ES-I3 (cell line): ENCODE data around the gene THTPA.
"Not testable (repeated sequence)": the region's sequence is repeated elsewhere in the genome, so short reads cannot be mapped to it uniquely, and the experiment has no call there.

Source experiments
- H3K36me3 ChIP-seq: 2 replicates; pipeline ENCODE4 v1.6.1; 2013; ENCODE audit warnings: mild to moderate bottlenecking, low read length, control low read depth, moderate library complexity; ENCODE audit not compliant: insufficient read depth
- H3K4me1 ChIP-seq: 2 replicates; pipeline ENCODE4 v1.6.1; 2013; ENCODE audit warnings: mild to moderate bottlenecking, control low read depth, low read length; ENCODE audit not compliant: insufficient read depth
- H3K9ac ChIP-seq: 2 replicates; pipeline ENCODE4 v1.6.1; 2013; ENCODE audit warnings: low read depth, mild to moderate bottlenecking, low read length, moderate library complexity
- H3K9me3 ChIP-seq: 2 replicates; pipeline ENCODE4 v1.6.1; 2013; ENCODE audit warnings: mild to moderate bottlenecking, low read length, moderate library complexity; ENCODE audit not compliant: control insufficient read depth, insufficient read depth

Gene THTPA

DNA sequence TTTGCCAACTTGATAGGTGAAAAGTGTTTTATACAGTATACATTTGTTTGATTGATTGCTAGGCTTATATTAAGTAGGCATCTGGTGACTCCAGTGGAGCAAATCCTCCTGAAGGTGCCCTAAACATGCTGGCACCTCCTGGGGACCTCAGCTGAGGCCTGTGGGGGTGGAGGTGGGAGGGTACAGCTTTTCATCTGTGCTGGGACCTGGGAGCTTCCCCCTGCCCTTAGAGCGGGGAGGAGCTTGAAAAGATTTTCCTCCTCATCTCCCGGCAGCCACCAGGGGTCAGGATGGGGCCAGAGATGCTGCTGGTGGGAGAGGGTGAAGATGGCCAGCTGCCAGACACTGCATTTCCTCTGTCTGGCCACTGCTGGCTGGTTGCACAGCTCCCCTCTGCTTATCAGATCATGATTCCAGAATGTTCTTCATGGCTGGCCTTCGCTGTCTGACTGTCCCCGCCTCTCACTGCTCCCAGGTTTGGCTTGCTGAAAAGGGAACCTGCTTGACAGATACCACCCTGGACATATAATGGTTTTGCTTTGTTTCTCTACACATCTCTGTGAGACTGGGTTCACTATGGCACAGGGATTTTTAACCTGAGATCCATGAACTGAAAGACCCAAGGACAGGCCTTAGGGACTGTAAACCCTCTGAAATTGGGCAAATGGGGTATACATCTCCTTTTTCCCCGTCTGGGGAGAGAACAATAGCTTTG, 33.0 kb downstream of the THTPA start:
- Histone ChIP-seq H3K4me1 (peaks cover 6% of the 10 kb centered on the region; the same call in 1 of the 2 replicates), H3K9me3 (no peaks in the 10 kb centered on the region), H3K36me3 (no peaks in the 10 kb centered on the region), H3K9ac (no peak overlapping the region)

DNA sequence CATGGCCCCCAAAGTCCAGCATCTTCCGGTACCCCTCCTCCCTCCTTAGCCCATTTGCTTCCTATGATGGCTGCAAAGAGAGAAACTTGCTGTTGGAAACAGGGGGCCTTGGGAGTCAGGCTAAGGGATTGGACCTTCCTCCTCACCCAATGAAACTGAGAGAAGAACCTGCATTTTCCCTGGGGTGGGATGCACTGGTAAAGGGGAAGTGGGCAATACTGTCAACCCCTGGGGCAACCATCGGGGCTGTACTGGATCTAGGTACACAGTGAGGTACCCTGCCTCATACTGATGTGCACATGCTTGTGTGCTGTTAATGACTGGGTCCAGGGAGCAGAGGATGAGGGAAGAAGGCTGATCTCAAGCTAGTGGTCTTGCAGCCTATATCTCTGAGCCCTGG, 33.5 kb downstream of the THTPA start:
- H3K9me3 ChIP-seq, result no peaks in the 10 kb centered on the region
- peaks cover 6% of the 10 kb centered on the region; the same call in 1 of the 2 replicates for H3K4me1 ChIP-seq
- H3K36me3 ChIP-seq, result no peaks in the 10 kb centered on the region
- H3K9ac ChIP-seq, result no peak overlapping the region

DNA sequence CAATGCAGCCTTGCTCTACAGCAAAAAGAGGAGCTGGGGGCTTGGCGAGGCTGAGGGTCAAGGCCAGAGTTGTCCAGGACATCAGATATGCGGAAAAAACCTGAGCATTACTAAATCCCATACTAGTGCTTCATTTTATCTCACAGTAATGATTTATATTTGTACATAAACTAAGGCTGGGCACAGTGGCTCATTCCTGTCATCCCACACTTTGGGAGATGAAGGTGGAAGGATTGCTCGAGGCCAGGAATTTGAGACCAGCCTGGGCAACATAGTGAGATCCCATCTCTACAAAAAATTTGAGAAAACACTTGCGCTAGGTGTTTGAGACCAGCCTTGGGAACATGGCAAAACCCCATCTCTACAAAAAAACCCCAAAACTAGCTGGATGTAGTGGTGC, 34.1 kb downstream of the THTPA start:
- Histone ChIP-seq H3K36me3 (no peaks in the 10 kb centered on the region), H3K9me3 (no peaks in the 10 kb centered on the region), H3K4me1 (peaks cover 6% of the 10 kb centered on the region; the same call in 1 of the 2 replicates), H3K9ac (no peak overlapping the region)

- H3K9ac ChIP-seq, H3K36me3 ChIP-seq, H3K9me3 ChIP-seq, H3K4me1 ChIP-seq: not testable (repeated sequence)
These were observed 38.1 kb downstream of the THTPA start for GRCh38 chr14:23594191-23594590.

DNA sequence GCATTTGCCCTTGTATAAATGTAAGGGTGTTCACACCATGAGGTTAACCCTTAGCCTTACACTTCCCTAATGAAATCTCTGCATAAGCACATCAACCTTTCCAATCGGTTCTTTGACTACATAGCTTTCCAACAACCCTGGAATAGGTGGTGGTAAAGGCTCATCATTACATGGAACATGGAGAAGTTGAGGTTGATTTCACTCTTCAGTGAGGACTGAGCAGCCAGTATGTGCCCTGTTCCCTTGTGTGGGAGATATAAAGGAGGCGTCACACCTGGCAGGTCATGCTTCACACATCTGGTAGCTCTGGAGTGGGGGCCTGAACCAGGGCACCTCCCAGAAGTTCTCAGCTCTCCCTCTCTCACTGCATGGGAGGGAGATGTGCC, 44.2 kb downstream of the THTPA start:
- no peaks in the 10 kb centered on the region; the same call in 1 of the 2 replicates for H3K9me3 ChIP-seq
- H3K9ac ChIP-seq, result no peak overlapping the region
- no peaks in the 10 kb centered on the region for H3K36me3 ChIP-seq
- H3K4me1 ChIP-seq, result no peaks in the 10 kb centered on the region

GRCh38 chr14:23600806-23601205, 44.7 kb downstream of the THTPA start:
- H3K9ac ChIP-seq, result no peak overlapping the region
- H3K36me3 ChIP-seq, result no peaks in the 10 kb centered on the region
- no peaks in the 10 kb centered on the region; the same call in 1 of the 2 replicates for H3K9me3 ChIP-seq
- H3K4me1 ChIP-seq, result no peaks in the 10 kb centered on the region

DNA sequence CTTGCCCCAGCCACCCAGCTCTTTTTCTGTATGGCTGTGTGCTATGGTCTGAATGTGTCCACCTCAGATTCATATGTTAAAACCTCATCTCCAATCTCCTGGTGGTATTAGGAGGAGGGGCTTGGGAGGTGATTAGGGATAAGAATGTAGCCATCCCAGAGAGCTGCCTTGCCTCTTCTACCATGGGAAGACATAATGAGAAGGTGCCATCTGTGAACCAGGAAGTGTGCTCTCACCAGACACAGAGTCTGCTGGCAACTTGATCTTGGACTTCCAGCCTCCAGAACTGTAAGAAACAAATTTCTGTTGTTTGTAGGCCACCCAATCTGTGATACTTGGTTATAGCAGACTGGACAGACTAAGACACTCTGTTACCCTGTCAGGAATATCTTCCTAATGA, 45.4 kb downstream of the THTPA start:
- Histone ChIP-seq H3K9me3 (no peaks in the 10 kb centered on the region; the same call in 1 of the 2 replicates), H3K36me3 (no peaks in the 10 kb centered on the region), H3K9ac (no peak overlapping the region), H3K4me1 (no peaks in the 10 kb centered on the region)

GRCh38 chr14:23601845-23602180, 45.7 kb downstream of the THTPA start:
- Histone ChIP-seq H3K36me3 (no peaks in the 10 kb centered on the region), H3K4me1 (no peaks in the 10 kb centered on the region), H3K9me3 (no peaks in the 10 kb centered on the region; the same call in 1 of the 2 replicates), H3K9ac (no peak overlapping the region)

GRCh38 chr14:23602181-23603095, 46.4 kb downstream of the THTPA start:
- no peak overlapping the region for H3K9ac ChIP-seq
- no peaks in the 10 kb centered on the region for H3K4me1 ChIP-seq
- H3K36me3 ChIP-seq, result no peaks in the 10 kb centered on the region

GRCh38 chr14:23603103-23603502, 47.0 kb downstream of the THTPA start:
- Histone ChIP-seq H3K4me1 (no peaks in the 10 kb centered on the region), H3K9me3 (no peaks in the 10 kb centered on the region), H3K9ac (no peak overlapping the region), H3K36me3 (no peaks in the 10 kb centered on the region)

More at GRCh38 chr14:23602181-23603095, 46.4 kb downstream of the THTPA start:
- no peaks in the 10 kb centered on the region for H3K9me3 ChIP-seq

GRCh38 chr14:23604148-23604547, 48.1 kb downstream of the THTPA start:
- Histone ChIP-seq H3K36me3 (no peaks in the 10 kb centered on the region), H3K4me1 (no peaks in the 10 kb centered on the region), H3K9me3 (no peaks in the 10 kb centered on the region), H3K9ac (no peak overlapping the region)

GRCh38 chr14:23604675-23605170, 48.7 kb downstream of the THTPA start:
- no peak overlapping the region for H3K9ac ChIP-seq
- H3K4me1 ChIP-seq, result no peaks in the 10 kb centered on the region
- no peaks in the 10 kb centered on the region for H3K36me3 ChIP-seq
- no peaks in the 10 kb centered on the region for H3K9me3 ChIP-seq

DNA sequence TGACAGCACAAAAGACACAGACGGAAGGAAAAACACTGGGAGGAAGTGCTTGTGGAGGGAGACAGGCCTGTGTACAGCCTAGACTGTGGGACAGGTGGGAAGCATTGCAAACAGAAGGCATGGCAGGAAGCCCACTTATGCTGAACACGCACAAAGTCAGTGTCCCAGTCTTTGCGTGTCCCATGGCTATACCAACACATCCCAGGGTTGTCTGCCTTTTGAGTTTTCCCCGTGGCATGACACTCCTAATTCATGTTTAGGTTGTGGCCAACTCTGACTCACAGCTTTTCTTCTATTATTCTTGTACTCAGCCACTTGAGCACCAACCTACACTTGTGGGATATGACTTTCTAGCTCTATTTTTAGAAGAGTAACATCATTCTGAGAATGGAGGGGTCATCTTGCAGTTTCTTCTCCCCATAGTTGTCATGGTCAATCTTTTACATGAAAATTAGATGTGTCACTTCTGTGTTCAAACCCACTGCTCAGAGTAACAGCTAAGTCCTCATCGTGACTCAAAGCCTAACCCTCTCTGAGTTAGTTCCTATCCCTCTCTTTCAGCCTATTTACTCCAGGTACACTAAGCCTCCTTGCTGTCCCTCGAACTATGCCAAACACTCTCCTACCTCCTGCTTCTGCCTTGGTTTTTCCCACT, 50.0 kb downstream of the THTPA start:
- no peaks in the 10 kb centered on the region for H3K4me1 ChIP-seq
- no peaks in the 10 kb centered on the region for H3K9me3 ChIP-seq
- H3K36me3 ChIP-seq, result no peaks in the 10 kb centered on the region
- H3K9ac ChIP-seq, result no peak overlapping the region

GRCh38 chr14:23608454-23608853, 52.4 kb downstream of the THTPA start:
- H3K36me3 ChIP-seq, result no peaks in the 10 kb centered on the region
- H3K9ac ChIP-seq, result no peak overlapping the region
- H3K4me1 ChIP-seq, result no peaks in the 10 kb centered on the region
- no peaks in the 10 kb centered on the region for H3K9me3 ChIP-seq
